HG02943 (cell line): ENCODE data around the gene KMT2B.
A peak's percentile ranks its signal among the peaks of the same experiment; 100 is the strongest.

Source experiments
- ATAC-seq: cut with Tn5 transposase; IDR thresholded peaks from one replicate; pipeline ENCODE4 v1.9.1; 2021; ENCODE audit warnings: mild to moderate bottlenecking, low read depth, moderate library complexity; ENCODE audit not compliant: unreplicated experiment

Gene KMT2B

DNA sequence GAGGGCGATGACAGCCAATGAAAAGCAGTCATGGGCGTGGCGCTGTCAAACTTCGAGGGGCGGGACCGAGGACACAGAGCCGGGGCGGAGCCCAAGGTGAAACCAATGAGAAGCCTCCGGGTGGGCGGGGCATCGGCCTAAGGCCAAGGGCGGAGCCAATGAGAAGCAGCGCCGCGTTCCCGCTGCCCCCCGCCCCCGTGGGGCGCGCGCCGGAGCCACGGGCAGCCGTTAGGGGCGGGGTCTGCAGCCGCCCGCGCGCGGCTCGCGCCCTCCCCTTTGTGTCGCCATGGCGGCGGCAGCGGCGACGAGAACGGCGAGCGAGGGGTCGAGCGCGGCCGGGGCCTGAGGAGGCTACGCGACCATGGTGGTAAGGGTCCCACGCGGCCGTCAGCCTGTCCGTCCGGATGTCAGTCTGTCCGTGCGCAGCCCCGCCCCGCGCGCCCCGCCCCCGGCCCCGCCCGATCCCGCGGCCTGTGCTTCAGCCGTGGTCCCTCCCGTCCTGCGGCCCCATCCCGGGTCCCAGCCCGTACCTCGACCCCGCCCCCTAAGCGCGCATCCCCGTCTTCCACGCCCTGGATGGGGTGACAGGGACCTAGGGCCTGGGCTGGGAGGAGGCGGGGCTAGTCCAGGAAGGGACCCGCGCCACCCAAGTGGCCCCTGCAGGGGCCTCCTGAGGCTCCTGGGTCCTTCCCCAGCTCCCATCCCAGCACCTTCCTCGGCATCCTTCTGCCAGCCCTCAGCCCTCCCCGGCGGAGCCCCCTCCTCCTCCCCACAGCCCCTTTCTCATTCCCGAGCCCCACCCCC, 57.7 kb downstream of the KMT2B start, which contains the start of gene ARHGAP33:
Gene ARHGAP33 (plus strand): TSS at position 267 of the 804 bp plus-strand sequence. CDS start 95 bp downstream, at position 362.
- peak; percentile 76 for ATAC-seq

GRCh38 chr19:35776102-35776788, 58.4 kb downstream of the KMT2B start:
- no peak for ATAC-seq

GRCh38 chr19:35777086-35777841, 59.5 kb downstream of the KMT2B start:
- ATAC-seq, result no peak

DNA sequence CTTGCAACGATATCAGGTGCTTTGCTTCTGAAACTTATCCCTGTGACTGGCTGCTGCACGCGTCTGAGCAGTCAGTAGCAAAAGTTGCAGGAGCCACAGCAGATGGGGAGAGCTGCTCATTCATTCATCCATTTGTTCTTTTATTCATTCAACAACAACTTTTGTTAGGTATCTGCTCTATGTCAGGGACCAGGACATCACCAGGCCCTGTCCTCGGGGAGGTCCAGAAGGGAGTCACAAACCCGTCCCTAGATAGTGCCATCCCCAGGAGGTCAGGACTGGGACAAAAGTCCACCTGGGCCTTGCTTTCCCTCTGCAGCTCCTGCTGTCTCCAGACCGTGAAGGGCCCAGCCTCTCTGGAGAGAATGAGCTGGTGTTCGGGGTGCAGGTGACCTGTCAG, 60.2 kb downstream of the KMT2B start:
- no peak for ATAC-seq

GRCh38 chr19:35779033-35779432, 61.2 kb downstream of the KMT2B start:
- no peak for ATAC-seq

- no peak for ATAC-seq
Measured at GRCh38 chr19:35780058-35780457, 62.3 kb downstream of the KMT2B start.

GRCh38 chr19:35780717-35781116, 62.9 kb downstream of the KMT2B start:
- no peak for ATAC-seq

- no peak for ATAC-seq
Measured at GRCh38 chr19:35781650-35782049, 63.8 kb downstream of the KMT2B start.

GRCh38 chr19:35782589-35782988, 64.8 kb downstream of the KMT2B start:
- no peak for ATAC-seq

GRCh38 chr19:35783469-35784434, 65.9 kb downstream of the KMT2B start:
- no peak for ATAC-seq

- ATAC-seq, result no peak
Measured at GRCh38 chr19:35784503-35785338, 66.9 kb downstream of the KMT2B start.

DNA sequence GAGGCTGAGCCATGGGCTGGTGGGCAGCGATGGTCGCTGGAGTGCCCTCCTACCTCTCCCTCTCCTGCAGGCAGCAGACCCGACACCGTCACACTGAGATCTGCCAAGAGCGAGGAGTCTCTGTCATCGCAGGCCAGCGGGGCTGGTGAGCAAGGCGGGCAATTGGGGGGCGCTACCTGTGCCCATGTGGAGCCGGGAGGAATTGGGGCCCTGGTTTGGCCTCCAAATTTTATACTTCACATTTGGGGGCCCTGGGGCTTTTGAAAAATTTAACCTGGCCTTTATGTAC, 67.5 kb downstream of the KMT2B start:
- ATAC-seq, result no peak

- no peak for ATAC-seq
Measured at GRCh38 chr19:35786299-35787160, 68.7 kb downstream of the KMT2B start.

- ATAC-seq, result no peak
Measured at GRCh38 chr19:35787227-35787799, 69.5 kb downstream of the KMT2B start.
